Motor neuron (in vitro differentiated cells): Measurements from ENCODE around the gene SLC27A3. TPM values are rescaled to one million over a fixed set of nuclear protein-coding genes. Genes with fewer than 3 reads are reported as not detected.

ENCODE experiments used
- ATAC-seq, 8 experiments: fragments of 200-7000 bp; cut with Tn5 transposase; replicated peaks in 6 of 8; 2 replicates each; pipeline ENCODE4 v1.8.0; 2021; ENCODE audit warnings: mild to moderate bottlenecking in 8 of 8, moderate library complexity in 8 of 8
- H3K27ac ChIP-seq, 2 donors: fragments of 250-450 bp; sonication (Bioruptor Pico); 2 replicates each; pipeline ENCODE4 v1.9.0; 2021; ENCODE audit warnings: antibody characterized with exemption in 2 of 2, mild to moderate bottlenecking in 2 of 2, moderate library complexity in 1 of 2
- H3K4me1 ChIP-seq, 2 donors: fragments of 250-450 bp; sonication (Bioruptor Pico); replicated peaks in 1 of 2; 2 replicates each; pipeline ENCODE4 v1.6.1; 2021; ENCODE audit warnings: antibody characterized with exemption in 2 of 2, mild to moderate bottlenecking in 2 of 2, moderate library complexity in 1 of 2
- H3K4me3 ChIP-seq, 5 donors: fragments of 250-450 bp; sonication (Bioruptor Pico); 2 replicates each; pipeline ENCODE4 v1.9.0; 2021; ENCODE audit warnings: antibody characterized with exemption in 5 of 5, mild to moderate bottlenecking in 5 of 5, moderate library complexity in 4 of 5
- WGBS, 10 experiments: fragments of 450-650 bp; shearing (Covaris generic); methylation state at CpG; one replicate each; pipeline ENCODE4 v1.0.0; 2022; 5-methylcytosine and 5-hydroxymethylcytosine counted together
- in situ Hi-C, 9 experiments: fragments of 400-800 bp; cut with MboI; loops; one replicate each; pipeline ENCODE4 v1.15.0; 2021; ENCODE audit warnings: low sequenced_read_pairs in 9 of 9, low pct_unique_long_range_greater_than_20kb in 2 of 9; ENCODE audit not compliant: unreplicated experiment in 9 of 9
- total RNA-seq, 8 experiments: library from RNA; unstranded; fragments of 300-600 nt; gene quantifications; 2 replicates each; pipeline versions ENCODE4 v1.2.3 to v1.2.4, GENCODE V29; 2022

Gene SLC27A3
- total RNA-seq, 8 experiments from 2014 or later: 5.0 to 49.7 (median 15.3) TPM

GRCh38 chr1:153790966-153791647, 15.9 kb downstream of the SLC27A3 start:
- WGBS, 10 experiments: 0 to 100% (median 96%) methylated on average over 1 to 9 of the region's 9 CpGs; no CpG with 5 or more reads in 2 of the 10 experiments
- Histone ChIP-seq H3K27ac (no peak overlapping the region), H3K4me1 (peaks cover 43 to 44% of the 10 kb centered on the region in 2 donors), H3K4me3 (no peak overlapping the region)
- in situ Hi-C loops: no loop called here
- ATAC-seq: peak in 3 of 8 experiments; percentile 12 to 66 (median 62)

GRCh38 chr1:153791648-153792253, 16.5 kb downstream of the SLC27A3 start:
- Histone ChIP-seq H3K4me1 (peaks cover 48% of the 10 kb centered on the region in 2 donors), H3K27ac (no peak overlapping the region), H3K4me3 (no peak overlapping the region)
- in situ Hi-C loops: no loop called here
- no peak for ATAC-seq
- WGBS, 10 experiments: 69 to 100% (median 89%) methylated on average over 1 to 8 of the region's 16 CpGs; no CpG with 5 or more reads in 5 of the 10 experiments

- Histone ChIP-seq H3K27ac (peak overlapping the region; percentile 22 to 94), H3K4me1 (peaks cover 48 to 55% of the 10 kb centered on the region in 2 donors), H3K4me3 (no peak overlapping the region)
- 53 to 100% (median 64%) methylated on average over 3 to 8 of the region's 11 CpGs; no CpG with 5 or more reads in 5 of the 10 experiments for WGBS, 10 experiments
- in situ Hi-C loops: no loop called here
- ATAC-seq: peak in 3 of 8 experiments; percentile 5 to 12 (median 11)
Measured at GRCh38 chr1:153792631-153793041, 17.4 kb downstream of the SLC27A3 start.

GRCh38 chr1:153793261-153793972, 18.2 kb downstream of the SLC27A3 start:
- H3K27ac ChIP-seq: peak overlapping the region; percentile 84 to 94
- peaks cover 48 to 60% of the 10 kb centered on the region in 2 donors for H3K4me1 ChIP-seq
- in situ Hi-C loops: no loop called here
- 17 to 100% (median 71%) methylated on average over 1 to 2 of the region's 9 CpGs; no CpG with 5 or more reads in 5 of the 10 experiments for WGBS, 10 experiments
- peak overlapping the region in 2 of 5 donors; percentile 16 to 23 for H3K4me3 ChIP-seq
- peak in 4 of 8 experiments; percentile 5 to 18 (median 8) for ATAC-seq

GRCh38 chr1:153793973-153794615, 18.9 kb downstream of the SLC27A3 start:
- 0 to 30% (median 13%) methylated on average over 1 to 3 of the region's 12 CpGs; no CpG with 5 or more reads in 7 of the 10 experiments for WGBS, 10 experiments
- Histone ChIP-seq H3K4me3 (peak overlapping the region in 3 of 5 donors; percentile 7 to 23 (median 16)), H3K4me1 (peaks cover 48 to 60% of the 10 kb centered on the region in 2 donors), H3K27ac (peak overlapping the region; percentile 84 to 94)
- peak in 4 of 8 experiments; percentile 9 to 21 (median 13) for ATAC-seq
- in situ Hi-C loops: no loop called here

- Histone ChIP-seq H3K4me1 (peaks cover 48 to 60% of the 10 kb centered on the region in 2 donors), H3K4me3 (peak overlapping the region in 3 of 5 donors; percentile 7 to 23 (median 16)), H3K27ac (peak overlapping the region; percentile 84 to 94)
- ATAC-seq: peak in 7 of 8 experiments; percentile 4 to 83 (median 80)
- in situ Hi-C loops: no loop called here
- 0% methylated on average over 1 of the region's 14 CpGs; no CpG with 5 or more reads in 8 of the 10 experiments for WGBS, 10 experiments
Measured at GRCh38 chr1:153794624-153795329, 19.6 kb downstream of the SLC27A3 start.

GRCh38 chr1:153795330-153795837, 20.2 kb downstream of the SLC27A3 start:
- 55 to 72% (median 62%) methylated on average over 5 to 14 of the region's 18 CpGs; no CpG with 5 or more reads in 6 of the 10 experiments for WGBS, 10 experiments
- ATAC-seq: peak in 5 of 8 experiments; percentile 38 to 55 (median 46)
- Histone ChIP-seq H3K4me3 (peak overlapping the region in 2 of 5 donors; percentile 6 to 21), H3K27ac (peak overlapping the region; percentile 84 to 94), H3K4me1 (peaks cover 48 to 60% of the 10 kb centered on the region in 2 donors)
- in situ Hi-C loops: no loop called here

- H3K4me1 ChIP-seq: peaks cover 48 to 60% of the 10 kb centered on the region in 2 donors
- no peak for ATAC-seq
- 71 to 100% (median 85%) methylated on average over 1 to 7 of the region's 9 CpGs; no CpG with 5 or more reads in 4 of the 10 experiments for WGBS, 10 experiments
- H3K27ac ChIP-seq: peak overlapping the region; percentile 84 to 94
- in situ Hi-C loops: no loop called here
- no peak overlapping the region for H3K4me3 ChIP-seq
Measured at GRCh38 chr1:153795934-153796785, 21.0 kb downstream of the SLC27A3 start.

- ATAC-seq: peak in 3 of 8 experiments; percentile 57 to 79 (median 70)
- Histone ChIP-seq H3K4me1 (peaks cover 43 to 56% of the 10 kb centered on the region in 2 donors), H3K4me3 (no peak overlapping the region), H3K27ac (no peak overlapping the region)
- 12 to 95% (median 65%) methylated on average over 3 to 18 of the region's 26 CpGs; no CpG with 5 or more reads in 2 of the 10 experiments for WGBS, 10 experiments
- in situ Hi-C loops: no loop called here
Measured at GRCh38 chr1:153796786-153797659, 21.8 kb downstream of the SLC27A3 start.

- no peak for ATAC-seq
- 0 to 89% (median 76%) methylated on average over 1 to 3 of the region's 3 CpGs; no CpG with 5 or more reads in 6 of the 10 experiments for WGBS, 10 experiments
- Histone ChIP-seq H3K4me3 (no peak overlapping the region), H3K27ac (no peak overlapping the region), H3K4me1 (peaks cover 30 to 42% of the 10 kb centered on the region in 2 donors)
- in situ Hi-C loops: no loop called here
Measured at GRCh38 chr1:153798468-153798780, 23.2 kb downstream of the SLC27A3 start.
